ENCODE measurements around the gene EDC4.
A peak's percentile ranks its signal among the peaks of the same experiment; 100 is the strongest.
"Not testable (repeated sequence)": the region's sequence is repeated elsewhere in the genome, so short reads cannot be mapped to it uniquely, and the experiment has no call there.

The EDC4 gene

DNA sequence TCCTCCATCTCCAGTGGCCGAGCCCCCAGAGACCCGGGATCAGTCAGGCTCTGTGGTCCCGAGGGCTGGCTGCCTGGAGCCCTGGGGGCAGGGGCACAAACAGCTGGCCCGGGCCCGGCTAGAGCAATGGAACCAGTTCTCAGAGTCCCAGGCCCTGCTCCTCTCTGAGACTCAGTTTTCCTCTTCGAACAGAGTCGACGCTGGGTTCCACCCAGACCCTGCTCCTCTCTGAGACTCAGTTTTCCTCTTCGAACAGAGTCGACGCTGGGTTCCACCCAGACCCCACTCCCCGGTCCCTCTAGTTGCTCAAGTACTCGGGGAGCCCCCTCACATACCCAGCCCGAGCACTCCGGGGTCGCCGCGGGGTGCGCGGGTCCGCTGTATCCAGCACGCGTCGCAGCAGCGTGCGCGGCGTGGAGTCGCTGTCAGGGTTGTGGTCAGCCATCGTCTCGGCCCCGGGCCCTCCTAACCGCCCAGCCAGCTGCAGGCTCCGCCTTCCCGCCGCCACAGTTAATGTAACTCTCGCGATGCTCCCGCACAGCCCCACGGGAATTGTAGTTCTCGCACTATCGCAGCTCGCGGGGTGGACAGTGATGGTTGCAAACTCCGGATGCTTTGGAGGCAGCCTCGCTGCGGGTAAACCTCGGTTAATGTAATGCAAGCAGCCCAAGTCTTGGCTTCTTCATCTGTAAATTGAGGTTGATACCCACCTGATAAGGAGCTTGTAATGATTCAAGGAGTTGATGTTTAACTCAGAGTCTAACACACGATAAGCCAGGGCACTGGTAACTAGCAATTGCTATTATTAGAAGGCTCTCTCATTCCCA is 39.2 kb upstream of the EDC4 start:
- TF ChIP-seq, protein P1, sequence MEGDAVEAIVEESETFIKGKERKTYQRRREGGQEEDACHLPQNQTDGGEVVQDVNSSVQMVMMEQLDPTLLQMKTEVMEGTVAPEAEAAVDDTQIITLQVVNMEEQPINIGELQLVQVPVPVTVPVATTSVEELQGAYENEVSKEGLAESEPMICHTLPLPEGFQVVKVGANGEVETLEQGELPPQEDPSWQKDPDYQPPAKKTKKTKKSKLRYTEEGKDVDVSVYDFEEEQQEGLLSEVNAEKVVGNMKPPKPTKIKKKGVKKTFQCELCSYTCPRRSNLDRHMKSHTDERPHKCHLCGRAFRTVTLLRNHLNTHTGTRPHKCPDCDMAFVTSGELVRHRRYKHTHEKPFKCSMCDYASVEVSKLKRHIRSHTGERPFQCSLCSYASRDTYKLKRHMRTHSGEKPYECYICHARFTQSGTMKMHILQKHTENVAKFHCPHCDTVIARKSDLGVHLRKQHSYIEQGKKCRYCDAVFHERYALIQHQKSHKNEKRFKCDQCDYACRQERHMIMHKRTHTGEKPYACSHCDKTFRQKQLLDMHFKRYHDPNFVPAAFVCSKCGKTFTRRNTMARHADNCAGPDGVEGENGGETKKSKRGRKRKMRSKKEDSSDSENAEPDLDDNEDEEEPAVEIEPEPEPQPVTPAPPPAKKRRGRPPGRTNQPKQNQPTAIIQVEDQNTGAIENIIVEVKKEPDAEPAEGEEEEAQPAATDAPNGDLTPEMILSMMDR (IDR thresholded peaks at IDR 0.05): no peak

DNA sequence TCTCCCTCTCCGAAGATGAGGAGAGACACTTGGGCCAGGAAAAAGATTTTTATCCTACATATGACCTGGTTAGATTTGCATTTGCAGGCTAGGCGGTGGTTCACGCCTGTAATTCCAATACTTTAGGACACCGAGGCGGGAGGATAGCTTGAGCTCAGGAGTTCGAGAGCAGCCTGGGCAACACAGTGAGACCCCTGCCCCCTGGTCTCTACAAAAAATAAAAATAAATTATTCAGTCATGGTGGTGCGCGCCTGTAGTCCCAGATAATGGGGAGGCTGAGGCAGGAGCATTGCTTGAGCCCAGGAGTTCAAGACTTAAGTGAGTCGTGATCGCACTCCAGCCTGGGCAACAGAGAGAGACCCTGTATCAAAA is 38.6 kb upstream of the EDC4 start:
- Mint-ChIP-seq H3K36me3 (ENCODE audit: low read depth) (peaks cover 17% of the 10 kb centered on the region), H3K27ac (no peak overlapping the region), H3K9me3 (no peaks in the 10 kb centered on the region), H3K4me3 (peak overlapping the region; percentile 90), H3K4me1 (peaks cover 17% of the 10 kb centered on the region), H3K27me3 (ENCODE audit: low read depth, poor library complexity) (peaks cover 9% of the 10 kb centered on the region)
- no peak for DNase-seq
- TF ChIP-seq, protein P1 (IDR thresholded peaks at IDR 0.05): no peak

More for the DNA sequence above, 39.2 kb upstream of the EDC4 start:
- Mint-ChIP-seq H3K36me3 (ENCODE audit: low read depth) (peaks cover 17% of the 10 kb centered on the region), H3K4me3 (peak overlapping the region; percentile 90), H3K27me3 (ENCODE audit: low read depth, poor library complexity) (peaks cover 9% of the 10 kb centered on the region), H3K27ac (no peak overlapping the region), H3K4me1 (peaks cover 17% of the 10 kb centered on the region), H3K9me3 (no peaks in the 10 kb centered on the region)
- peak; percentile 98 for DNase-seq

GRCh38 chr16:67837190-67837589 is 35.7 kb upstream of the EDC4 start:
- not testable (repeated sequence) for H3K36me3 Mint-ChIP-seq (ENCODE audit: low read depth); H3K9me3 Mint-ChIP-seq; H3K27me3 Mint-ChIP-seq (ENCODE audit: low read depth, poor library complexity); DNase-seq; H3K4me3 Mint-ChIP-seq; H3K27ac Mint-ChIP-seq
- H3K4me1 Mint-ChIP-seq: peaks cover 21% of the 10 kb centered on the region

DNA sequence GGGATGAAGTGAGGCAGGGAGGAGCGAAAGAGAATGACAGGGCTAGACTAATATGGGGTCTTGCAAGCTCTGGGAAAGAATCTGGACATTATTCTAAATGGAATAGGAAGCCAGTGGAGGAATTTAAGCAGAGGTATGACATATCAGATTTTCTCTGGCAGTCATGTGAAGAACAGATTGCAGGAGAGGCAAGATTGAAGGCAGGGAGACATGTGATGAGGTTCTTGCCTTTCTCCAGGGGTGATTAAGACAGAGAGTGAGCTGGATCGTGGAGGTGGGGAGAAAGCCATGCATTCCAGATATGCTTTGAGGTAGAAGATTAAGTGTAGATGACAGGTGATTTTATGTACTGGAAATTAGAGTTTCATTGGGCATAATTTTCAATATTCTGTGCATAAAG is 35.0 kb upstream of the EDC4 start:
- TF ChIP-seq, protein P1 (IDR thresholded peaks at IDR 0.05): no peak
- DNase-seq: no peak
- Mint-ChIP-seq H3K9me3 (no peaks in the 10 kb centered on the region), H3K4me1 (peaks cover 17% of the 10 kb centered on the region), H3K4me3 (no peak overlapping the region), H3K27ac (no peak overlapping the region), H3K27me3 (ENCODE audit: low read depth, poor library complexity) (peaks cover 9% of the 10 kb centered on the region), H3K36me3 (ENCODE audit: low read depth) (no peaks in the 10 kb centered on the region)

DNA sequence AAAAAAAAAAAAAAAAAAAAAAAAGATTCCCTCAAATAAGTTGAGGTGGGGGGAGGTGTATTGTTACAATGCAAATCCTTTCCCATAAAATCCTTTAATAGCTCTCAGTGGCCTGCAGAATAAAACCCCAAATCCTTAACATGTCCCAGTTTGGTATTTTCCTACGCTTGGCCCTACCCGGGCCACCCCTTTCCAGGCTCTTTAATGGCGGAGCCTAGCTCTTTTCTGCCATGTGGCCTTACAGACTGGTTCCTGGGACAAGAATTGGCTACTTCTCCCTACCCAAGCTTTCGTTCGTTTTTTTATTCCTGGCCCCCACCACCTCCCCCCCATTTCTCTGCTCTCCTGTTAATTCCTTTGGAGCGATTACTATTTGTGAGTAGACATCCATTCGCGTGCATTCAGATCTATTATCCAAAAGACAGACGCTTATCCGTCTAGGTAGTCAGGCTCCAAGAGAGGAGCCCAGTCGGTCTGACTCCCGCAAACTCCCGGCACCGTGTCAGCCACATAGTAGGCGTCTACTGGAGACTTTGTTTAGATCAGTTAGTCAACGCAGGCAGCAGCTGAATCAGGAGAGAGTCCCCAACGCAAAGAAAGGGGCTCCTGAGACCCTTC is 31.5 kb upstream of the EDC4 start:
- peak overlapping the region; percentile 85 for H3K27ac Mint-ChIP-seq
- H3K9me3 Mint-ChIP-seq: no peaks in the 10 kb centered on the region
- peaks cover 47% of the 10 kb centered on the region for H3K4me1 Mint-ChIP-seq
- TF ChIP-seq, protein P1 (IDR thresholded peaks at IDR 0.05): no peak
- peaks cover 4% of the 10 kb centered on the region for H3K27me3 Mint-ChIP-seq (ENCODE audit: low read depth, poor library complexity)
- peak overlapping the region; percentile 93 for H3K4me3 Mint-ChIP-seq
- H3K36me3 Mint-ChIP-seq (ENCODE audit: low read depth): no peaks in the 10 kb centered on the region
- no peak for DNase-seq

DNA sequence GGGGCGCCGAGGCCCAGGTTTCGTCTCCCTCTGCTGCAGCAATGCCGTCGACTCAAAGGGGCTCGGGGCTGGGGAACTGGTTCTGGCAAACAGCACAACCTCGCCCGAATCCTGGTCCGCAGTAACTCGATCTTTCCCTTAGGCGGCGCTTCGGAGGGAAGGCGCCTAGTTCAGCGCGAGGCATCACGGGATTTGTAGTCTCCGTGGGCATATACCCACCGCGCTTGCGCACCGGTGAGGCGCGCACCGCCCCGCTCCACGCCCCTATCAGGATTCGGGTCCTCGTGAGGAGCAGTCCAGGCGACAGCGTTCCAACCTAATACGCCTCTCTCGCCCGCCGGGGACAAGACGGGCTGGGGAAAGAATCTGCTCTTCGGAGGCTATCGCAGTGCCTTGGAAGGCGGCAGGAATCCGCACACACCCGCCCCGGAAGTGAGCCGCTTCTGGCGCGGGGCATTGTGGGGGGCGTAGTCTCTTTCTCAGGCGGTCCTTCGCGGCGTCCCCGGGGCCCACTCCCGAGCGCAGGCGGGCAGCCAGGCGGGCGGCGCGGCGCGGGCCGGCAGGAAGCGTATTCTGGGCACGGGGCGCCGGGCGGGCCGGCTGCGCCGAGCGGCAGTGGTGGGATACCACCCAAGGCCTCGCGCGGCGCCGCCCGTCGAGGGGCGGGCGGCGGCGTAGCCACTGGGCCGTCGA is 30.9 kb upstream of the EDC4 start, which contains the start of gene THAP11:
TSS of gene THAP11 (plus strand) at position 505 of the 693 bp plus-strand sequence. CDS start 235 bp downstream, outside the sequence.
- Mint-ChIP-seq H3K4me1 (peaks cover 48% of the 10 kb centered on the region), H3K27ac (peak within 1 kb of the TSS; percentile 99), H3K9me3 (no peaks in the 10 kb centered on the region), H3K36me3 (ENCODE audit: low read depth) (no peaks in the 10 kb centered on the region), H3K27me3 (ENCODE audit: low read depth, poor library complexity) (peaks cover 4% of the 10 kb centered on the region), H3K4me3 (peak within 1 kb of the TSS; percentile 93)
- DNase-seq: peak; percentile 96
- TF ChIP-seq, protein P1 (IDR thresholded peaks at IDR 0.05): peak; percentile 81

All from nephron progenitor cell (in vitro differentiated cells).